Psoas muscle (tissue), 8 donors: ENCODE data around the gene CACNA1S. TPM values are rescaled to one million over a fixed set of nuclear protein-coding genes. Genes with fewer than 3 reads are reported as not detected.

ENCODE experiments used
- ATAC-seq, 4 donors: fragments of 200-7000 bp; cut with Tn5 transposase; one replicate each; pipeline ENCODE4 v1.9.1; 2020; ENCODE audit warnings: moderate library complexity in 3 of 4, mild to moderate bottlenecking in 2 of 4
- DNase-seq, 2 donors: peaks; one replicate each; pipeline ENCODE4 v3.0.0-alpha.2; 2020
- H3K27ac ChIP-seq: fragments of 200-600 bp; one replicate; pipeline ENCODE4 v1.8.0; 2022
- H3K27me3 ChIP-seq, 3 donors: fragments of 200-600 bp in 1 of 3; one replicate each; pipeline versions ENCODE4 v1.6.1 to v1.8.0; 2013 to 2022; ENCODE audit warnings: low read length in 2 of 3, mild to moderate bottlenecking in 2 of 3, moderate library complexity in 1 of 3; ENCODE audit not compliant: insufficient read depth in 3 of 3
- H3K36me3 ChIP-seq, 2 donors: fragments of 200-600 bp in 1 of 2; one replicate each; pipeline versions ENCODE4 v1.6.1 to v1.8.0; 2013 to 2022; ENCODE audit warnings: low read depth in 1 of 2, mild to moderate bottlenecking in 1 of 2, moderate library complexity in 1 of 2; ENCODE audit not compliant: insufficient read depth in 1 of 2
- H3K4me1 ChIP-seq: fragments of 200-600 bp; one replicate; pipeline ENCODE4 v1.8.0; 2022
- H3K4me3 ChIP-seq: fragments of 200-600 bp; one replicate; pipeline ENCODE4 v1.8.0; 2022; ENCODE audit warnings: mild to moderate bottlenecking
- H3K9me3 ChIP-seq: fragments of 200-600 bp; one replicate; pipeline ENCODE4 v1.8.0; 2022
- WGBS, 3 donors: extraction: QIAGEN DNeasy Blood & Tissue Kit; methylation state at CpG; one replicate each; pipeline versions ENCODE4 v1.1.6 to v1.1.7; 2013; 5-methylcytosine and 5-hydroxymethylcytosine counted together
- intact Hi-C, 2 donors: fragments of 100-400 bp; cut with DNase I; formaldehyde crosslinking; loops; one replicate each; pipeline versions ENCODE4 v1.11.0 to v1.14.2; 2022
- polyA plus RNA-seq, 3 donors: library from polyadenylated mRNA; stranded (reverse); fragments of 200-250 nt; gene quantifications; one replicate each; pipeline ENCODE4 v1.2.3, GENCODE V29; 2013
- total RNA-seq, 4 donors: library from RNA; stranded (reverse); fragmentation: NEBNext Ultra II Directional in 2 of 4; extraction: Animal tissue kit (Norgen Biotek cat#: 25700) in 2 of 4; gene quantifications; one replicate each; pipeline versions ENCODE4 v1.2.1 to v1.2.4, GENCODE V29; 2021 to 2023
- TF ChIP-seq, protein P1 (sequence below): fragments of 200-600 bp; IDR thresholded peaks from one replicate; pipeline ENCODE4 v1.8.0; 2022; ENCODE audit warnings: antibody characterized with exemption
- donor health status: healthy with polysubstance abuse.
- donor health status: DM: no; HTN: no; CAD: no; lungs with moderate emphysema.
- donor health status: Bipolar disorder and iron deficiency.
- donor health status: healthy.
- donor health status: DM: yes; HTN: yes; CAD: no.
- donor health status: DM: no; HTN: no; CAD: no.
- donor health status: DM: no; HTN: no; CAD: no.
- donor health status: DM: yes; HTN: yes; CAD: no.

The CACNA1S gene
- total and polyA plus RNA-seq, 7 donors: 11.9 to 269 (median 56.3) TPM

DNA sequence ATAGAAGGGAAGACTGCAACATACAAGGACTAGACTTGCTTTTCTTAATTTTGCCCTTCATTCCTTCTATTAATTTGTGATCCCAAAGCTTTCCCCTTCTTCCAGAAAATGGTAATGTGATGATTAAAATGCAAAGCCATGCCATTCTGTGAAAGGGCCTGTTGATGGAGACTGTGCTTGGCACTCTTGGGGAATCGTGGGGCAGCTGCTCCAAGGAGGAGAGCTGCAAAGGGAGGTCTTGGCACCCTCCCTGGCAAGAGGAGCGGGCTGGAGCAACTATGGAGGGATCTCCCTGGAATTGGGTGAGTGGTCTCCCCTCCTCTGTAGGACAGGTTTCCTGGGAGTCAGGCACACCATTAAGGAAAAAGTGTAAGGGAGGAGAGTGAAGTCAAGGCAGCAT is 16.6 kb downstream of the CACNA1S start:
- WGBS, 3 donors: 15 to 48% (median 29%) methylated on average over 2 of the region's 2 CpGs
- H3K4me3 ChIP-seq: peak overlapping the region; percentile 29
- H3K9me3 ChIP-seq: no peaks in the 10 kb centered on the region
- H3K27ac ChIP-seq: peak overlapping the region; percentile 95
- intact Hi-C loops: no loop called here
- DNase-seq: no peak
- peaks cover 0 to 23% of the 10 kb centered on the region in 2 donors for H3K36me3 ChIP-seq
- TF ChIP-seq, protein P1, sequence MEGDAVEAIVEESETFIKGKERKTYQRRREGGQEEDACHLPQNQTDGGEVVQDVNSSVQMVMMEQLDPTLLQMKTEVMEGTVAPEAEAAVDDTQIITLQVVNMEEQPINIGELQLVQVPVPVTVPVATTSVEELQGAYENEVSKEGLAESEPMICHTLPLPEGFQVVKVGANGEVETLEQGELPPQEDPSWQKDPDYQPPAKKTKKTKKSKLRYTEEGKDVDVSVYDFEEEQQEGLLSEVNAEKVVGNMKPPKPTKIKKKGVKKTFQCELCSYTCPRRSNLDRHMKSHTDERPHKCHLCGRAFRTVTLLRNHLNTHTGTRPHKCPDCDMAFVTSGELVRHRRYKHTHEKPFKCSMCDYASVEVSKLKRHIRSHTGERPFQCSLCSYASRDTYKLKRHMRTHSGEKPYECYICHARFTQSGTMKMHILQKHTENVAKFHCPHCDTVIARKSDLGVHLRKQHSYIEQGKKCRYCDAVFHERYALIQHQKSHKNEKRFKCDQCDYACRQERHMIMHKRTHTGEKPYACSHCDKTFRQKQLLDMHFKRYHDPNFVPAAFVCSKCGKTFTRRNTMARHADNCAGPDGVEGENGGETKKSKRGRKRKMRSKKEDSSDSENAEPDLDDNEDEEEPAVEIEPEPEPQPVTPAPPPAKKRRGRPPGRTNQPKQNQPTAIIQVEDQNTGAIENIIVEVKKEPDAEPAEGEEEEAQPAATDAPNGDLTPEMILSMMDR: no peak
- no peaks in the 10 kb centered on the region for H3K27me3 ChIP-seq
- peak in 3 of 4 donors; percentile 0 to 2 (median 2) for ATAC-seq
- H3K4me1 ChIP-seq: peaks cover 73% of the 10 kb centered on the region

DNA sequence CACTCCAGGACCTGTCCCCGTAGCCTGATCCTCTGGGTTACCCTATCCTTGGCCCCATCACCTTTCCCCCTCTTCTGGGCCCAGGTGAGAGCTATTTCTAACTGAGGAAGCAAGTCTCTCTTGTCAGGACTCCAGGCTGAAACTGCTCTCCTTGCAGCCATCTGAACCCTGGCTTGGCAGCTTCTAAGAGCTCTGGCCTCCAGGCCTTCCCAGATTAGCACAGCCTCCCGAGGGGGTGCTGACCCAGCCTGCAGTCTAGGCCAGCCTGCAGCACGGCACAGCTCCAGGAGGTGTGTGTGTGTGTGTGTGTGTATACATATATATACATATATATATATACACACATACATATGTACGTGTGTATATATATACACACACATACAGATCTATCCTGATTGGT is 17.4 kb downstream of the CACNA1S start:
- peaks cover 78% of the 10 kb centered on the region for H3K4me1 ChIP-seq
- WGBS, 3 donors: 17 to 29% (median 28%) methylated on average over 4 of the region's 4 CpGs
- H3K27me3 ChIP-seq: no peaks in the 10 kb centered on the region
- H3K27ac ChIP-seq: peak overlapping the region; percentile 95
- H3K36me3 ChIP-seq: peaks cover 0 to 27% of the 10 kb centered on the region in 2 donors
- H3K4me3 ChIP-seq: peak overlapping the region; percentile 29
- peak; percentile 42 to 83 for DNase-seq
- no peaks in the 10 kb centered on the region for H3K9me3 ChIP-seq
- ATAC-seq: peak; percentile 38 to 74 (median 72)
- intact Hi-C loops: no loop called here
- TF ChIP-seq, protein P1: no peak

DNA sequence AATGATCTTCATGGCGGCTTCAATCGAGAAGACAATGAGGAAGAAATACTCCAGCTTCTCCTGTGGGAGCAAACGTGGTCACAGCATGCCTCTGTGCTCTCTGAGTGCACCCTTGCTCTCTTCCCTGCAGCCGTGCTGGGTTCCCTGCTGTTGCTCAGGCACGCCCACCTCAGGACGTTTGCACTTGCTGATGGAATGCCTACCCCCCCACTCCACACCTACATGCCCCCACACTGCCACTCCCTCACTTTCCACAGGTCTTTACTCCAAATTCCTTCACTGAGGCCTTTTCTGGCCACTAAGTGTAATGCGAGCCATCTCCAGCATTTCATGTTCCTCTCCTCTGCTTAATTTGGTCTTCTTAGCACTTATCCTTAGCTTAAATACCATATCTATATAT is 18.3 kb downstream of the CACNA1S start:
- WGBS, 3 donors: 59 to 74% (median 66%) methylated on average over 7 of the region's 7 CpGs
- DNase-seq (peak in 1 of 2 donors; percentile 41), ATAC-seq (no peak)
- Histone ChIP-seq H3K4me1 (peaks cover 78% of the 10 kb centered on the region), H3K4me3 (no peak overlapping the region), H3K27ac (peak overlapping the region; percentile 95), H3K9me3 (no peaks in the 10 kb centered on the region), H3K27me3 (no peaks in the 10 kb centered on the region), H3K36me3 (peaks cover 0 to 34% of the 10 kb centered on the region in 2 donors)
- TF ChIP-seq, protein P1: no peak
- intact Hi-C loops: no loop called here

DNA sequence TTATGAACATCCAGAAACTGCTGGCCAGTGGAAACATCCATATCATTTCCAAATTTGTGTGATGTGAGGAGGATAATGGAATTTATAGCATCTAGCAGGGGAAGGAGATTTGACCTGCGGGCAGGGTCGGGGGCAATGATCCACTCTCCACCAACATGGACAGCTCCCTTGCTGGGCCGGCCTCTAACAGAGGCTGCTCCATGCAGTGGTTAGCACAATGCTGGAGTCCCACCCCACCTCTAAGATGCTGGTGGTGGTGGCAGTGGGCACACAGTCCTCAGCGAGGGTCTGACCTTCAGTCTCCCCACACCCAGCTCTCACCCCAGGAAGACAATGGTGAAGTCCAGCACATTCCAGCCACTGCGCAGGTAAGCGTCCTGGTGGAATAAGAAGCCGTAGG is 18.7 kb downstream of the CACNA1S start:
- DNase-seq (peak in 1 of 2 donors; percentile 46), ATAC-seq (no peak)
- 82 to 87% (median 83%) methylated on average over 7 of the region's 7 CpGs for WGBS, 3 donors
- H3K27me3 ChIP-seq: no peaks in the 10 kb centered on the region
- H3K4me1 ChIP-seq: peaks cover 78% of the 10 kb centered on the region
- TF ChIP-seq, protein P1: no peak
- H3K9me3 ChIP-seq: no peaks in the 10 kb centered on the region
- peaks cover 0 to 38% of the 10 kb centered on the region in 2 donors for H3K36me3 ChIP-seq
- peak overlapping the region; percentile 95 for H3K27ac ChIP-seq
- no peak overlapping the region for H3K4me3 ChIP-seq
- intact Hi-C loops: no loop called here

DNA sequence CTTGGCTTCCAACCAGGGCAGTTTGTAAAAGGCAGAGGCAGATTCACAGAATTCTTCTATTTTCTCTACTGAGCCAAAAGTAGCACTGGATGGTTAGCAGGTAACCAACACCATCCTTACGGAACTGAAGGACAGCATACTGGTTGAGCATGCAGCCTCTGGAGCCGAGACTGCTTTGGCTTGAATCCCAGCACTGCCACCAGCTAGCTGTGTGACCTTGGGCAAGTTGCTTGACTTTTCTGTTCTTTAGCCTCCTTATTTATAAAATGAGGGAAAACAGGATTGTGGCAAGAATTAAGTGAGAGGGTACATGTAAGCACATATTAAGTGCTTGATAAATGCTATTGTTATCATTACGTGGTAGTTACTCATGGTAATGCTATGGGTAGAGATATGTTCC is 19.5 kb downstream of the CACNA1S start:
- intact Hi-C loops: no loop called here
- TF ChIP-seq, protein P1: no peak
- H3K36me3 ChIP-seq: peaks cover 0 to 47% of the 10 kb centered on the region in 2 donors
- H3K4me1 ChIP-seq: peaks cover 71% of the 10 kb centered on the region
- peak overlapping the region; percentile 95 for H3K27ac ChIP-seq
- 47 to 64% (median 49%) methylated on average over 3 of the region's 3 CpGs for WGBS, 3 donors
- ATAC-seq (no peak), DNase-seq (peak in 1 of 2 donors; percentile 40)
- H3K27me3 ChIP-seq: no peaks in the 10 kb centered on the region
- no peak overlapping the region for H3K4me3 ChIP-seq
- H3K9me3 ChIP-seq: no peaks in the 10 kb centered on the region
